Hematopoietic multipotent progenitor cell treated with erythropoietin and hydrocortisone succinate and interleukin-3 and kit ligand, for 17 days (in vitro differentiated cells): ENCODE results near the gene SLC22A5.

ENCODE experiments used
- DNase-seq: peaks from one replicate; pipeline ENCODE4 v3.0.0-alpha.2; 2015; ENCODE audit warnings: low spot score

The SLC22A5 gene

DNA sequence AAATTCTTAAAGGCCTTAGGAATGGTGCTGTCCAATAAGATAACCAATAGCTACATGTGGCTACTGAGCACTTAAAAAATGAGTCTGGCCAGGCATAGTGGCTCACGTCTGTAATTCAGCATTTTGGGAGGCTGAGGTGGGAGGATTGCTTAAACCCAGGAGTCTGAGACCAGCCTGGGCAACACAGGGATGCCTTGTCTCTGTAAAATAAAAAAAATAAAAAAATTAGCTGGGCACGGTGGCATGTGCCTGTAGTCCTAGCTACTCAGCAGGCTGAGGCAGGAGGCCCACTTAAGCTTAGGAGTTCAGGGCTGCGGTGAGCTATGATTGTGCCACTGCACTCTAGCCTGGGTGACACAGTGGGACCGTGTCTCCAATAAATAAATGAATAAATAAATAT lies 1.3 kb upstream of the SLC22A5 start:
- no peak for DNase-seq

DNA sequence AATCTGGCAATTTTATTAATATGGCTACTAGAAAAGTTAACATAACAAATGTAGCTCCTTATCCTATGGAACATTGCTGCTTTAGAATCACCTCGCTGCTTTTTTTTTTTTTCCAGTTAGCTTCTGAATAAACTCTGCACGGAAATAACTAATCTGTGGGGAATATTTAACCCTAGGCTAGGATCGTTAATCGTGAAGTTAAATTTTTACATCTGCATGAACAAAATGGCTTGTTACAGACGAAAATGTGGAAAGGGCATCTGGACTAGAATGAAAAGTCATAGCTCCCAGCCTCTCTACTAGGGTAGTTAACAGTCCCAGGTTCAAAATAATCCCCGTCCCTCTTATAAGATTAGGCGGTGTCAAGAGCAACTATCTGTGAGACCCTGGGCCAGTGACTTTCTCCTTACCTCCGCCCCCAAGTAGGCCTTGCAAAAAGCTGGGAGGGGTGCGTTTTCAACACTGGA lies 470 bp upstream of the SLC22A5 start:
- DNase-seq = no peak

DNA sequence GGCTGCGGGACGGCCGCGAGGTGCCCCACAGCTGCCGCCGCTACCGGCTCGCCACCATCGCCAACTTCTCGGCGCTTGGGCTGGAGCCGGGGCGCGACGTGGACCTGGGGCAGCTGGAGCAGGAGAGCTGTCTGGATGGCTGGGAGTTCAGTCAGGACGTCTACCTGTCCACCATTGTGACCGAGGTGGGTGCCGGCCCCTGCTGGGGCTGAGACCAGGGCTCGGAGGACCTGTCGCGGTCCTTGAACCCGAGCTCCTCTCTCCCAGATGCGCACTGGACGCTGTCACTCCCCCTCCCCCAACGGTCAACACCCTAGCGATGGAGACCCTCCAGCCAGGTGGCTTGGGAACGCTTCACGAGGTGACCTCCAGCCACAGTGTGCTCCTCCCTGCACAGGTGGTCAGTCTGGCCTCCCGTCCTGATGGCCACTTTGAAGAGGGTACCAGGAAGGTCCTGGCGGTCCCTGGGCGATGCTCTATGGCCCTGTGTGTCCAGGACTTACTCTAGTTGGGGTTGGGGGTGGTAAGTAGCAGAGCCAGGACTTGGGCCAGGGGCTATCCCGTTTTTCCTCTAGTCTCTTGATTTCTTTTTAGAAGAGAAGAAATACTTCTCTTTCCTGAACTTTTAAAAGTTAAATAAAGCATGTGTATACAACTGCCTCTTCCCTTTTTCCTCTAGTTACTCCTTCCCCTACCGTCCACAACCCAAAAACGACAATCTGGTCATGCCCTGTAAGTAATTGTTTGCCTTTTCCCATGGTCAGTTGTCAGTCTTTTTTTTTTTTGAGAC lies 866 bp downstream of the SLC22A5 start:
- no peak for DNase-seq

DNA sequence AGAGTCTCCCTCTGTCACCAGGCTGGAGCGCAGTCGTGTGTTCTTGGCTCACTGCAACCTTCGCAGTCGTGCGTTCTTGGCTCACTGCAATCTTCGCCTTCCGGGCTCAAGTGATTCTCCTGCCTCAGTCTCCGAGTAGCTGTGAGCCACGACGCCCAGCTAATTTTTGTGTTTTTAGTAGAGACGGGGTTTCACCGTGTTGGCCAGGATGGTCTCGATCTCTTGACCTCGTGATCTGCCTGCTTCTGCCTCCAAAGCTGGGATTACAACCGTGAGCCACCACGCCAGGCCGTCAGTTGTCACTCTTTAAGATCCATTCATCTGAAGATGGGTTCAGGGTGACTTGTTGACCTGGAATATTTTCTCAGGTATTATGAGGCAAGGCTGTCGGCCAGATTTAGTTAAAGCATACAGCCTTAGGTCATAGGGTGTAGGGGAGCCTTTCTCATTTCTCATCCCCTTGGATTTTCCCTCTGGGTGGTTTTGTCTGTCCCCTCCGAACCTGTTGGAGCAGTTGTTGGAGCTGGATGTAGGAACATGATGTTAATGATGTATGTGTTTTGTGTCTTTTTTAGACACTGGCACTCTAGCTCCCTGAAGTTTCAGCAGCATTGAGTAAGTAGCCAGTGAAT lies 1.6 kb downstream of the SLC22A5 start:
- no peak for DNase-seq

DNA sequence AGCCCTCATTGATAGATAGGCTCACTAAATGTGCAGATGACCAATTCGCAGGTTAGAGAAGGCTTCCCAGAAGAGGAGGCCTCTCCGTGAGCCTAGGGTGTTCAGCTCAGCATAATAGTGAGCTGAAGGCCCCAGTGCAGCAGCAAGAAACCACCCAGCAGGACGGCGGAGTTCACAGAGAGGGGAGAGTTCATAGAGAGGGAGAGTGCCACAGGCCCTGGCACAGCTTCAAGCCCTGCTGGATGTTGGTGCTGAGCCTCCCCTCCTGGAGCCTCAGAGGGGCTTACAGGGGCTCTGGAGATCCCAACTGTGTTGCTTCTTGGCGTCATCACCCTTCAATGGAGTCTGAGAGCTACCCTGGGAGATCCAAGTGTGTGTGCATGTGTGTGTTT lies 2.1 kb downstream of the SLC22A5 start:
- DNase-seq = no peak

DNA sequence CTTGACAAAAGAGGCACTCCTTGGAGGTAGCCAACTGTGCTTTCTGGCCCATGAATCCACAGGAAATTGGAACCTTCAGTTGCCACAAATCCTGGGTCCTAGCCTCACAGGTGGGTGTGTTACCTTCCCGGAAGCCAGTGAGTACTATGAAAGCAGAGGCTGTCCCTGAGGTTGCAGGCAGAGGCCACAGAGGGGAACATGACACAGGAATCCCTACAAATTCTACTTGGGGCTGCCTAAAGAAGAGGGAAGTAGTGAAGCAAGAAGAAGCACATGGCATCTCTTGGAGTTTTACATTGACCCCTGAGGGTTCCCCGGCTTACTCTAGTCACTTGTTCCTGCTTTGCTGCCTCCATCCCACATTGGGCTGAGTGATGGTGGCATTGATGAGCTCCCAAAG lies 2.6 kb downstream of the SLC22A5 start:
- no peak for DNase-seq

DNA sequence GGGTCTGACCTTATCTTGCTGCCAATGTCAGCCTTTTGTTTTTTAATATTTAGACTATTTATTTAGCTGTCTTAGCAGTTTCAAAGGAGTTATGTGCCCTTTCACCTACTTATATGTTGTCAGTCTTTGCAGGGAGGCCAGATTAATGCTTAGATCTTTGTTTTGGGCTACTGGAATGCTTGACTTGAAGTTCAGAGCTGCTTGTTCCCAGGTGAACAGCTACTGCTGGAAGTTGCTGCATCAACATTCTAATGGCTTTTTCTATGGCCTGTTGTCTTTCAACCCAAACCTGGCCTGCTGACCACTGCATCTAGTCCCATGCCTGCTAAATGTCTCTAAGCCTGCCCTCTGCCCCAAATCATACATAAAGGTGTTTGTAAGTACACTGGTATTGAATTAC lies 3.0 kb downstream of the SLC22A5 start:
- DNase-seq = no peak

DNA sequence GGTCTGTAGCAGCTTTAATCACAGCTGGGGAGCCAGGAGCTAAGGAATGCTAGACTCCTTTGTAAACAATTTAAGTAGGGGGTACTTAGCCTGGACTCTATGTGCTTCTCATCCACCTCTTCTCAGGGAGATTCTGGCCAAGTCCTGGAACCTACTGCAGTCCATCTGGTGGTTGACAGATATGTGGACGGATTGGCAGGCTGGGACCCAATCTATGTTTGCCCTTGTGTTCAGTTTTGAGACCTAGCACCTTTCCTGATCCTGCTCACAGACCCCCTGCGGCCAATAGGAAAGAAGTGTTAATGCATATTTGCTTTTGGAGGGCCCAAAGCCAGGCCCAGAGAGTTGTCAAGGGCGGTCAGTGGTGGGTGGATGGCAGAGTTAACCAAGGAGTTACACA lies 6.4 kb downstream of the SLC22A5 start:
- DNase-seq = no peak

DNA sequence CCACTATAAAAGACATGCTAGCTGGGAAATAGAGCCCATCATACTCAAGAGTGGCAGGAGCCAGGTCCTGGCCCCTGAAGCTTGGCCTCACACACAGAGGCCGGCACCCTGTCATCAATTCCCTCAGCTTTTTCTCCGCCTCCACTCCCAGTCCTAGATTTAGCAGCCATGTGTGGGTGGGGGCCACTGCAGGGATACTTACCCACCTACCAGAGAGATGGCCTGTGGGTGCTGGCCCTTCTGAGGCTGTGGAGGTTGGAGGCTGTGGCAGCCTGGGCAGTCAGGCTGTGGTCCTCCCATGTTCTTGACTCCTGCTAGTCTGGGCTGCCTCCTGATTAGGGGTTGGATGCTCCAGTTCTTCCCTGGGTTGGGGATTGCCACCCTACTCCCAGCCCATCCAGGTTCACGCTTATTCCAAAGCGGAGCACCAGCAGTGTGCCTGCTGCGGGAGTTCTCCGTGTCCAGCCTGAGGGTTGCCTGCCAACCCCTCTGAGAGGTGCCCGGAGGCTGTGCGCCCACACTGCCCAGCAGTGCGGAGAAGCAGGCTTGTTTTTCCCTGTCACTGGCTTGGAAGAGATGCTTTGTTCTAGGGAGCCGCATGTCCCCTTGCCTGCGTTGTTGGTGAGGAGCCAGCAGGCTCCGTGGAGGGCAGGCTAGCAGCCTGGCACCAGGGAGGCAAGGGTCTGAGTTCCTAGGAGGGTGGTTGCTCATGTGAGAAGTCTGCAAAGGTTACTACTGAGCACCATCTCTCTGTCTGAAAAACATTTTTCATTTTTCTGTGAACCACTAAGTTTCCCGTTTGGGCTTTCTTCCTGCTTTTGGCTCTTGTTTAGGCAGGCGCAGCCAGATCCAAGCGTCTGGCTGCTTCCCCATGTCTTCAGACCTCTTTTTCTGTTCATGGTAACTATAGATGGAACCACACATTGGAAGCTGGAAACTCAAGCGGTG lies 7.5 kb downstream of the SLC22A5 start:
- no peak for DNase-seq

DNA sequence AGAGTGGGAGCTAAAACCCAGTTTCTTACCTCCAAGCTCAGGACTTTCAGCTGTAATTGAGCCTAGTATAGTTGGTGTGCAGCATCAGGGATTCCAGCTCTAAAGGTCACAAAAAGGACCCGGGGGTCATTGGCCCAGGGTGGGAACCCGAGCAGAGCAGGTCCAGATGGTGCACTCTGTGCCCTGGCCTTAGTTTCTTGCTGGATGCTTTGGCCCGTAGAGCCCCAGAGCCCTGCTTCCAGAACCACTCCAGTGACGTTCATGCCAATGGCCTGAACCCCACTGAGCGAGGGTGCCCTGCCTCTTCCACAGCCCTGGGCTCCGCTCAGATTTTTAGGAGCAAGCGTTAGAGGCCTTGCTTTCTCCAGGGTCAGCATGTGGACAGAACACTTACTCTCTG lies 8.2 kb downstream of the SLC22A5 start:
- no peak for DNase-seq

DNA sequence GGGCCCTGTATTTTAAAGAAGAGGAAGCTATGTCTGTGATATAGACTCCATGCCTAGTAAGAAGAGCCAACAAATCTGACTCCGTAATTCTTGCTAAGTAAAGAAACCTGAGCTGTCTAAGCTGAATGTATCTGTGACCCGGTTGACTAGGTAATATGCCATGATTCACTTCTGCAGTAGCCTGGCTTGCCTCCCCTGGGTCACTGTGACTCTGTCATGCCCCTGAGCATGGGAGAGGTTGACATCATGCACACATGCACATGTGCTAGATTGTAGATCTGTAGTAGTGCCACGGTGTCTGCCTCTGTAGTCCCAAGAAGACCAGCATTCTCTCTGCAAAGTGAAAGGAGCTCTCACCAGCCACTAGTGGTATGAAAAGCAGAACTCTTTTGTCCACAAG lies 9.1 kb downstream of the SLC22A5 start:
- DNase-seq = no peak

DNA sequence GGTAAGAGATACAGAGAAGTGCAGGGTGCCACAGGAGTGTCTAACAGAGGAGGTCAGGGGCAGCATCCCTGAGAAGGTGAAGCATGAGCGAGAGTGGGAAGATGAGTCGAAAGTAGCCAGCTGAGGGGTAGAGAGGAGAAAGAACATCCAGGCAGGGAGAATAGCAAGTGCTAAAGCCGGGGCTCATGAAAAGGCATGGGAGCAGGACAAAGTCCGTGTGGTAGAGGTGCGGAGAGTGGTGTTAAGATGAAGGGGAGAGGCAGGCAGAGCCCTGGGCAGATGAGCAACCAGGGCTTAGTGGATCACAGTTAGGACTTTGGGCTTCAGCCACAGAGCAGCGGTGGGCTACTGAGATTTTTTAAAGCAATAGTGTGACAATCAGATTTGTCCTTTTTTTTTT lies 10.5 kb downstream of the SLC22A5 start:
- no peak for DNase-seq

DNA sequence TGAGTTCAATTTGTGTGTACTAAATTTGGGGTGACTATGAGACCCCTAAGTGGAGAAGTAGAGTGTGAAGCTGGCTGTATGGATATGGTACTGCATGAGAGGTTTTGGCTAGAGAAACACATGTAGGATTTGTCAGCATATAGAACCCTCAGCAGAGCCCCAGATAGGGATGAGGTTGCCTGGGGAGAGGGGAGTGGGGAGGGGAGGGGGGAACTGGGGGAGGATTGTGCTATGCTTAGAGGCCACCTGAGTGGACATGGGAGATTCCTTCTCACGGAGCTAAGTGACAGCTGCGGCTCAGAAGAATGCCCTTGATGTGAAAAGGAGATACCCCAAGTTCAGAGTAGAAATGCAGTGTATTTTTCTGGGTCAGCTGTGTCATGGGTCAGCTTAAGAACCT lies 11.2 kb downstream of the SLC22A5 start:
- DNase-seq = no peak

DNA sequence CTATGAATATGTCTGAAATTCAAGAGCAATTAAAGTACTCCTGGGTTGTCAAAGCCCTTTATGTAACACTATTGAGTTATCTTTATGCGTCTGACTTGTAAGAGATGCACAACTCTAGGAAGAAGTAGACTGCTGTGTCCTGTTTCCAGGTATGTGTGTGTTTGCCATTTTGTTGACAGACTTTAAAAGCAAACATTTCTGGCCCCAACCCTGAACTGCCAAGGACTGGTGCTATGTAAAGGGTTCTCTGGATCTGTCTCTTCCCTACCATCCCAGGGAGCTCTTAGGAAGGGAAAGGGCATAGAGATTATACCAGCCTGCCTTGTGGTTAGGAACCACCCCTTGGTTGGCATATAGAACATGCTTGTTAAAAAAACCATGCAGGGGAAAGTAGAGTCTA lies 12.1 kb downstream of the SLC22A5 start:
- no peak for DNase-seq

DNA sequence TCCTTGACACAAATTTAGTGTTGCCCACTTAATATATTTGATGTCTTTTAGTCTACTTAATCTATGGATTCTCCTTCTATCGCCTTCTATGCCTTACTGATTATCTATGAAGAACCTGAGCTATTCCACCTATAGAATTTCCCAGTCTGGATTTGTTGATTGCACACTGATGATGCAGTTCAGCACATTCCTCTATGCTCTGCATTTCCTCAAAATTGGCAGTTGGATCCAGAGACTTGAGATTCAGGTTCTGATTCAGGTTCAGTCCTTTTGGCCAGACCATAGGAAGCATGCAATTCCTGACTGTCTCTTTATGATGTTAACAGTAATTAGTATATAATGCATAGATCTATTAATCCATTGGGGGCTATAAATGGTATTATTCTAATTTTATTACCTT lies 13.8 kb downstream of the SLC22A5 start:
- no peak for DNase-seq

DNA sequence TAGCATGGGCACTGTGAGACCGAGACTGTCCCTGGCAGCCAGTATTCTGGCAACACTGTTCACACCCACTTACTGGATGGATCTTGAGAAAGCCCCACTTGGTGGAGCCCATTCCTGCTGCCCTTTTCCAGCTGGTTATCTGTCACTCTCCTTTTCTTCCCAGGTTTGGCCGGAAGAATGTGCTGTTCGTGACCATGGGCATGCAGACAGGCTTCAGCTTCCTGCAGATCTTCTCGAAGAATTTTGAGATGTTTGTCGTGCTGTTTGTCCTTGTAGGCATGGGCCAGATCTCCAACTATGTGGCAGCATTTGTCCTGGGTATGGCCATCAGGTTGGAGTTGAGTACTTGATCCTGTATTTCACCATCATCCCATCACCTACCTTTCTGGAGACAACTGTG lies 14.5 kb downstream of the SLC22A5 start:
- DNase-seq = no peak

DNA sequence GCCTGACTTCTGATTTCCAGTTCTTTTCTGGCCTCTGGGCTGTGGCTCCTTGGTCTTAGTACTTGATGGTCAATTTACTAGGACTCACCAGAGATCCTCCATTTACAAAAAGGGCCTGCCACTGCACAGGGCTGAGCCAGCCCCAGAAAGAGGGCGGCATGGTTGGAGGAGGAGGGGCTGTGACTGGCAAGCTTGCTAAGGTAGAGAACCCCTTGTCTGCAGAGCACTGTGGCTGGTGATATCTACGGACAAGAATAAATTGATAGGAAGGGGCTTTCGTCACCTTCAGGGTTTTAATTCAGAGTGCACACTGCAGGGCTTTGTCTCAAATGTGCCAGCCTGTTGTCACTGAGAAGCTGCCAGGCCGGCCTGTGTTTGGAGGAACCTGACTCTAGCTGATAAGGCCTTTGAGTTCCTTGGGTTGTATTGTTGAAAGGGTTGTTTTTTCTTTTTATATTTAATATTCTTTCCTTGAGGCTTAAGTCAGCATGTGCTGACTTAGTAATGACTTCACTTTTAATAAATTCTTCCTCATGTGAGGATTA lies 15.1 kb downstream of the SLC22A5 start:
- DNase-seq = peak; percentile 35

DNA sequence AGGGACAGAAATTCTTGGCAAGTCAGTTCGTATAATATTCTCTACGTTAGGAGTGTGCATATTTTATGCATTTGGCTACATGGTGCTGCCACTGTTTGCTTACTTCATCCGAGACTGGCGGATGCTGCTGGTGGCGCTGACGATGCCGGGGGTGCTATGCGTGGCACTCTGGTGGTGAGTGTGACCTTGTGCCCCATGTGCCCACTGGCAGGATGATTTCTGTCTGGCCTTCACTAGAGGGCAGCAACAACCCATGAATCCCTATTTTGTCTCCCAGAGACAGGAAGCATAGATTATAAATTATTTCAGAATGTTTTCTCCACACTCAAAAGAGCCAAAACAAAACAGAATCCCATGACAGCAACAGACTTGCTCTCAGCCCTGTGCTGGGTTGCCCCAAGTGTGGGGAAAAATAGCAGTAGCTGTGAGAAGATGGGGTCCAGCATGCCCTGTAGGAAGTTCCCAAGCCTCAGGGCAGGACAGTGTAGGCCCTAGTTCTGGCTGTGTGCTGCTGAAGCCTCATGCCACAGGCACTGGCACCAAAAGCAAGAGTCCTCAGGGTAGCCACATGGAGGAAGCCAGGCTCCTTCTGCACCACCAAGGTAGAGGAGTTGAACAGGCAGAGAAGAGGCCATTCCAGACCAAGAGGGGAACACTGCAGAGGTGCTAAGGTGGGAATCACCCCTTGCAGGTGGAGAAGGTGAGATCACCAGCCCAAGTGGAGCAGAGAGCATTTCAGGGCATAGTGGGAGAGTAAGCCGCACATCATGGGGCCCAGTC lies 16.0 kb downstream of the SLC22A5 start:
- peak; percentile 86 for DNase-seq

DNA sequence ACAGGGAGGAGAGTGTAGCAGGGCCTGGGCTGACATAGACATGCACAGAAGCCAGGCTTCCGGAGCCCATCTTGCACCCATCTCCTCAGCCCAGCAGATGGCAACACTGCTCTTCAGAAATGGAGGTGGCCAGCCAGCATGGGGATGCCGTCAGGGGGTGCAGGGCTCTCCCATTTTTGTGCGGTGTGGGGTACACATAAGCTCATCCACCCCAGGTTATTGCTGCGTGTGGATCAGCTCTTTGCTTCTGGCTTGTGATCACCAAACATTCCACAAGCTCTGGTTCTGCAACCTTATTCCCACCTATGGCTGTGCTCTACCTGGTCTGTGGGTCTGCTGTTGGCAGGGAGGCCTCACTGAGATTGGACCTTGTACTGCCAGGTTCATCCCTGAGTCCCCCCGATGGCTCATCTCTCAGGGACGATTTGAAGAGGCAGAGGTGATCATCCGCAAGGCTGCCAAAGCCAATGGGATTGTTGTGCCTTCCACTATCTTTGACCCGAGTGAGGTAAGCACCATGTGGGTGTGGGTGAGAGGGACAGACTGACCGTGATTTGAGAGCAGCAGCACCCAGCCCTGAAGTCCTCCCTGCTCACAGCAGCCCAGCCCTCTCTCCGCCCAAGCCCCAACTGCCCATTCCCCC lies 17.3 kb downstream of the SLC22A5 start:
- peak; percentile 78 for DNase-seq

DNA sequence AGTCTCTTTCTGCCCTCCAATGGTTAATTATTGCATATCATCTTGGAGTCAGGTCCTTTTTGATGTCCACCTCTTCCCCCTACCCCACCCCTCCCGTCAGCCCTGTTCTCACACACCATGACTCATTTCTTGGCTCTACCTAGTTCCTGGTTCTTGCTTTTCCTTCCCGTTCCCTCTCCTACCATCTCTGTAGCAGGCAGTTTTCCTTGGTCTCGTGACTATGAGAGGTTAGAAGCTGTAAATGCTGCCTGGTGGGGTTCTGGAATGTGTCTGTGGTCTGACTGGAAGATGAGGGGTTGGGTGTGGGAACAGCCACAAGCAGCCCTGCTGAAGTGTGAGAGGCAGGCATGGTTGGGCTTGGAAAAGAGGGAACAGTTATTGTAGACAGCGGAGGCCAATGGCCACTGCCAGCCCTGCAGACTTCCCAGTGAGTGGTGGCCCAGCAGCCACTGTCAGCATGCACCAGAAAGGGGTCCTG lies 18.2 kb downstream of the SLC22A5 start:
- no peak for DNase-seq
